GM23338 (cell line): Measurements from ENCODE around the gene SSU72. TPM values are rescaled to one million over a fixed set of nuclear protein-coding genes. Genes with fewer than 3 reads are reported as not detected.
A peak's percentile ranks its signal among the peaks of the same experiment; 100 is the strongest.

Source experiments
- ATAC-seq: fragments of 200-7000 bp; cut with Tn5 transposase; 3 replicates; pipeline ENCODE4 v1.9.1; 2020
- DNase-seq: peaks from one replicate; pipeline ENCODE4 v3.0.0-alpha.2; 2015; ENCODE audit warnings: low spot score
- H2AFZ ChIP-seq: fragments of 200-600 bp; sonication (generic); 2 replicates; pipeline ENCODE4 v1.8.0; 2016; ENCODE audit warnings: antibody characterized with exemption, mild to moderate bottlenecking, moderate library complexity
- H3F3A ChIP-seq: fragments of 200-600 bp; sonication (generic); replicated peaks from 2 replicates; pipeline ENCODE4 v1.8.0; 2017; ENCODE audit warnings: antibody characterized with exemption, mixed run types, low read depth
- H3K27ac ChIP-seq: fragments of 200-600 bp; sonication (generic); 2 replicates; pipeline ENCODE4 v1.6.1; 2016; ENCODE audit warnings: low read depth
- H3K27me3 ChIP-seq: fragments of 200-600 bp; sonication (generic); 2 replicates; pipeline ENCODE4 v1.8.0; 2016; ENCODE audit warnings: mild to moderate bottlenecking, mixed run types, moderate library complexity; ENCODE audit not compliant: insufficient read depth
- H3K36me3 ChIP-seq: fragments of 200-600 bp; sonication (generic); 2 replicates; pipeline ENCODE4 v1.8.0; 2016; ENCODE audit warnings: mild to moderate bottlenecking; ENCODE audit not compliant: insufficient read depth
- H3K4me1 ChIP-seq: fragments of 200-600 bp; sonication (generic); 2 replicates; pipeline ENCODE4 v1.8.0; 2016; ENCODE audit warnings: mild to moderate bottlenecking, moderate library complexity; ENCODE audit not compliant: insufficient read depth
- H3K4me2 ChIP-seq: fragments of 200-600 bp; sonication (generic); 2 replicates; pipeline ENCODE4 v1.7.1; 2017; ENCODE audit warnings: mixed run types
- H3K4me3 ChIP-seq: fragments of 200-600 bp; sonication (generic); 2 replicates; pipeline ENCODE4 v1.6.1; 2016; ENCODE audit warnings: mixed run types
- H3K79me2 ChIP-seq: fragments of 200-600 bp; sonication (generic); replicated peaks from 2 replicates; pipeline ENCODE4 v1.8.0; 2017; ENCODE audit warnings: mild to moderate bottlenecking; ENCODE audit not compliant: insufficient read depth
- H3K9me2 ChIP-seq: fragments of 200-600 bp; sonication (generic); 2 replicates; pipeline ENCODE4 v1.8.0; 2017; ENCODE audit not compliant: insufficient read depth
- H4K20me1 ChIP-seq: fragments of 200-600 bp; sonication (generic); replicated peaks from 2 replicates; pipeline ENCODE4 v1.8.0; 2017; ENCODE audit warnings: mild to moderate bottlenecking; ENCODE audit not compliant: insufficient read depth
- H3K27ac Mint-ChIP-seq: 2 replicates; pipeline ENCODE4 v1.8.0; 2020; ENCODE audit warnings: inconsistent platforms, mild to moderate bottlenecking, moderate library complexity, mixed read lengths
- H3K27me3 Mint-ChIP-seq: 3 replicates; pipeline ENCODE4 v1.8.0; 2022; ENCODE audit warnings: low read depth, mild to moderate bottlenecking, moderate library complexity, mixed read lengths, inconsistent platforms; ENCODE audit not compliant: insufficient read depth, poor library complexity
- H3K36me3 Mint-ChIP-seq: 3 replicates; pipeline ENCODE4 v1.8.0; 2021; ENCODE audit warnings: low read depth, mild to moderate bottlenecking, inconsistent platforms, moderate library complexity, mixed read lengths
- H3K4me1 Mint-ChIP-seq: 3 replicates; pipeline ENCODE4 v1.8.0; 2020; ENCODE audit warnings: mild to moderate bottlenecking, inconsistent platforms, mixed read lengths
- H3K4me3 Mint-ChIP-seq: 3 replicates; pipeline ENCODE4 v1.8.0; 2021; ENCODE audit warnings: moderate library complexity, mild to moderate bottlenecking, inconsistent platforms, mixed read lengths
- H3K9me3 Mint-ChIP-seq: 3 replicates; pipeline ENCODE4 v1.8.0; 2020; ENCODE audit warnings: moderate library complexity, mild to moderate bottlenecking, inconsistent platforms, mixed read lengths
- CREB1 ChIP-seq: fragments of 250-450 bp; sonication (Bioruptor Pico); IDR thresholded peaks from 2 replicates; pipeline ENCODE4 v1.5.0; 2020; ENCODE audit warnings: low read depth, mild to moderate bottlenecking, moderate library complexity
- ETS1 ChIP-seq: IDR thresholded peaks from 2 replicates; pipeline ENCODE4 v1.6.1; 2016; ENCODE audit warnings: antibody characterized with exemption
- EZH2 ChIP-seq: fragments of 200-600 bp; sonication (generic); IDR thresholded peaks from one replicate; pipeline ENCODE4 v1.8.0; 2017; ENCODE audit warnings: antibody characterized with exemption, mild to moderate bottlenecking, low read depth; ENCODE audit not compliant: unreplicated experiment
- EZH2phosphoT487 ChIP-seq: fragments of 200-600 bp; sonication (generic); IDR thresholded peaks from one replicate; pipeline ENCODE4 v1.8.1; 2018; ENCODE audit warnings: antibody characterized with exemption; ENCODE audit not compliant: unreplicated experiment
- JUNB ChIP-seq: IDR thresholded peaks from one replicate; pipeline ENCODE4 v1.6.1; 2016; ENCODE audit warnings: antibody characterized with exemption; ENCODE audit not compliant: unreplicated experiment
- NANOG ChIP-seq: IDR thresholded peaks from 2 replicates; pipeline ENCODE4 v1.6.1; 2016; ENCODE audit warnings: antibody characterized with exemption, borderline replicate concordance
- POLR2AphosphoS5 ChIP-seq: IDR thresholded peaks from 2 replicates; pipeline ENCODE4 v1.6.1; 2016; ENCODE audit warnings: antibody characterized with exemption, low read depth
- STAT1 ChIP-seq: IDR thresholded peaks from one replicate; pipeline ENCODE4 v1.6.1; 2016; ENCODE audit warnings: antibody characterized with exemption; ENCODE audit not compliant: unreplicated experiment
- ZNF114 ChIP-seq: fragments of 250-450 bp; sonication (Bioruptor Pico); IDR thresholded peaks from 2 replicates; pipeline ENCODE4 v1.5.0; 2020; ENCODE audit warnings: mild to moderate bottlenecking, moderate library complexity
- ZNF331 ChIP-seq: fragments of 250-450 bp; sonication (Bioruptor Pico); IDR thresholded peaks from 2 replicates; pipeline ENCODE4 v1.5.0; 2020; ENCODE audit warnings: low read depth, mild to moderate bottlenecking, moderate library complexity
- ZNF462 ChIP-seq: fragments of 250-450 bp; sonication (Bioruptor Pico); IDR thresholded peaks from 2 replicates; pipeline ENCODE4 v1.5.0; 2020; ENCODE audit warnings: mild to moderate bottlenecking, moderate library complexity
- polyA plus RNA-seq: library from polyadenylated mRNA; unstranded; fragments of >200 nt; fragmentation: Nextera tagmentation; extraction: Ambion mirVana; gene quantifications from 2 replicates; pipeline ENCODE4 v1.2.1, GENCODE V29; 2016
- total RNA-seq: library from RNA; depleted of rRNA; stranded (reverse); fragments of >200 nt; shearing (Covaris generic); gene quantifications from 2 replicates; pipeline ENCODE4 v1.2.3, GENCODE V29; 2014
- TF ChIP-seq, protein P1 (sequence below): IDR thresholded peaks from one replicate; pipeline ENCODE4 v1.6.1; 2018; ENCODE audit warnings: antibody characterized with exemption; ENCODE audit not compliant: unreplicated experiment
- TF ChIP-seq, protein P2 (sequence below), 2 experiments: fragments of 200-600 bp in 1 of 2; sonication (generic) in 1 of 2; conservative IDR thresholded peaks; 2 replicates each; pipeline versions ENCODE4 v1.5.1 to v1.6.1; 2016 to 2017; ENCODE audit warnings: antibody characterized with exemption in 2 of 2, low read depth in 2 of 2, mild to moderate bottlenecking in 2 of 2, moderate library complexity in 1 of 2

Gene SSU72
- total and polyA plus RNA-seq, 2 experiments from 2014 or later = 148 to 248 TPM

GRCh38 chr1:1578371-1578940, 3.8 kb upstream of the SSU72 start:
- no peaks in the 10 kb centered on the region; the same call in 1 of the 2 replicates for H4K20me1 ChIP-seq
- H3K27me3 ChIP-seq = no peaks in the 10 kb centered on the region
- H3K36me3 Mint-ChIP-seq = peaks cover 5% of the 10 kb centered on the region
- TF ChIP-seq NANOG (no peak), JUNB (no peak), ZNF114 (CRISPR knock-in tag) (no peak), ZNF331 (no peak), CREB1 (no peak), STAT1 (no peak), EZH2 (no peak), POLR2AphosphoS5 (no peak), ZNF462 (CRISPR knock-in tag) (no peak), ETS1 (no peak), EZH2phosphoT487 (no peak)
- TF ChIP-seq, protein P1, sequence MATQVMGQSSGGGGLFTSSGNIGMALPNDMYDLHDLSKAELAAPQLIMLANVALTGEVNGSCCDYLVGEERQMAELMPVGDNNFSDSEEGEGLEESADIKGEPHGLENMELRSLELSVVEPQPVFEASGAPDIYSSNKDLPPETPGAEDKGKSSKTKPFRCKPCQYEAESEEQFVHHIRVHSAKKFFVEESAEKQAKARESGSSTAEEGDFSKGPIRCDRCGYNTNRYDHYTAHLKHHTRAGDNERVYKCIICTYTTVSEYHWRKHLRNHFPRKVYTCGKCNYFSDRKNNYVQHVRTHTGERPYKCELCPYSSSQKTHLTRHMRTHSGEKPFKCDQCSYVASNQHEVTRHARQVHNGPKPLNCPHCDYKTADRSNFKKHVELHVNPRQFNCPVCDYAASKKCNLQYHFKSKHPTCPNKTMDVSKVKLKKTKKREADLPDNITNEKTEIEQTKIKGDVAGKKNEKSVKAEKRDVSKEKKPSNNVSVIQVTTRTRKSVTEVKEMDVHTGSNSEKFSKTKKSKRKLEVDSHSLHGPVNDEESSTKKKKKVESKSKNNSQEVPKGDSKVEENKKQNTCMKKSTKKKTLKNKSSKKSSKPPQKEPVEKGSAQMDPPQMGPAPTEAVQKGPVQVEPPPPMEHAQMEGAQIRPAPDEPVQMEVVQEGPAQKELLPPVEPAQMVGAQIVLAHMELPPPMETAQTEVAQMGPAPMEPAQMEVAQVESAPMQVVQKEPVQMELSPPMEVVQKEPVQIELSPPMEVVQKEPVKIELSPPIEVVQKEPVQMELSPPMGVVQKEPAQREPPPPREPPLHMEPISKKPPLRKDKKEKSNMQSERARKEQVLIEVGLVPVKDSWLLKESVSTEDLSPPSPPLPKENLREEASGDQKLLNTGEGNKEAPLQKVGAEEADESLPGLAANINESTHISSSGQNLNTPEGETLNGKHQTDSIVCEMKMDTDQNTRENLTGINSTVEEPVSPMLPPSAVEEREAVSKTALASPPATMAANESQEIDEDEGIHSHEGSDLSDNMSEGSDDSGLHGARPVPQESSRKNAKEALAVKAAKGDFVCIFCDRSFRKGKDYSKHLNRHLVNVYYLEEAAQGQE = no peak
- TF ChIP-seq, protein P2, sequence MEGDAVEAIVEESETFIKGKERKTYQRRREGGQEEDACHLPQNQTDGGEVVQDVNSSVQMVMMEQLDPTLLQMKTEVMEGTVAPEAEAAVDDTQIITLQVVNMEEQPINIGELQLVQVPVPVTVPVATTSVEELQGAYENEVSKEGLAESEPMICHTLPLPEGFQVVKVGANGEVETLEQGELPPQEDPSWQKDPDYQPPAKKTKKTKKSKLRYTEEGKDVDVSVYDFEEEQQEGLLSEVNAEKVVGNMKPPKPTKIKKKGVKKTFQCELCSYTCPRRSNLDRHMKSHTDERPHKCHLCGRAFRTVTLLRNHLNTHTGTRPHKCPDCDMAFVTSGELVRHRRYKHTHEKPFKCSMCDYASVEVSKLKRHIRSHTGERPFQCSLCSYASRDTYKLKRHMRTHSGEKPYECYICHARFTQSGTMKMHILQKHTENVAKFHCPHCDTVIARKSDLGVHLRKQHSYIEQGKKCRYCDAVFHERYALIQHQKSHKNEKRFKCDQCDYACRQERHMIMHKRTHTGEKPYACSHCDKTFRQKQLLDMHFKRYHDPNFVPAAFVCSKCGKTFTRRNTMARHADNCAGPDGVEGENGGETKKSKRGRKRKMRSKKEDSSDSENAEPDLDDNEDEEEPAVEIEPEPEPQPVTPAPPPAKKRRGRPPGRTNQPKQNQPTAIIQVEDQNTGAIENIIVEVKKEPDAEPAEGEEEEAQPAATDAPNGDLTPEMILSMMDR (conservative IDR thresholded peaks at IDR 0.05; ENCODE audit: low read depth in 2 of 2) = no peak
- H3K9me2 ChIP-seq = no peaks in the 10 kb centered on the region
- no peak overlapping the region for H3K27ac ChIP-seq
- H3K36me3 ChIP-seq = no peaks in the 10 kb centered on the region
- DNase-seq (no peak), ATAC-seq (no peak)
- peaks cover 4% of the 10 kb centered on the region; the same call in 1 of the 2 replicates for H3F3A ChIP-seq
- no peak overlapping the region for H3K27ac Mint-ChIP-seq
- no peak overlapping the region for H3K4me3 ChIP-seq
- peaks cover 4% of the 10 kb centered on the region; the same call in 1 of the 3 replicates for H3K9me3 Mint-ChIP-seq
- peaks cover 3% of the 10 kb centered on the region for H3K4me1 Mint-ChIP-seq
- H3K4me3 Mint-ChIP-seq = no peak overlapping the region
- peak overlapping the region; percentile 95 for H2AFZ ChIP-seq
- H3K27me3 Mint-ChIP-seq = peaks cover 15% of the 10 kb centered on the region
- H3K4me2 ChIP-seq = no peak overlapping the region
- no peaks in the 10 kb centered on the region for H3K4me1 ChIP-seq
- peaks cover 8% of the 10 kb centered on the region for H3K79me2 ChIP-seq
